Ovary (tissue), 3 donors: Measurements from ENCODE around the gene ALLC.

Experiments used
- POLR2A ChIP-seq: fragments of 450-650 bp; IDR thresholded peaks from one replicate; pipeline ENCODE4 v1.6.1; 2017; ENCODE audit warnings: antibody characterized with exemption, mild to moderate bottlenecking, moderate library complexity
- TF ChIP-seq, protein P1 (sequence below), 3 donors: fragments of 450-650 bp in 2 of 3; fragments of 200-600 bp in 1 of 3; IDR thresholded peaks; one replicate each; pipeline versions ENCODE4 v1.5.1 to v1.8.0; 2016 to 2022; ENCODE audit warnings: antibody characterized with exemption in 3 of 3, mild to moderate bottlenecking in 1 of 3
- donor health status: DM: no; HTN: no; CAD: no.

- TF ChIP-seq, protein P1, sequence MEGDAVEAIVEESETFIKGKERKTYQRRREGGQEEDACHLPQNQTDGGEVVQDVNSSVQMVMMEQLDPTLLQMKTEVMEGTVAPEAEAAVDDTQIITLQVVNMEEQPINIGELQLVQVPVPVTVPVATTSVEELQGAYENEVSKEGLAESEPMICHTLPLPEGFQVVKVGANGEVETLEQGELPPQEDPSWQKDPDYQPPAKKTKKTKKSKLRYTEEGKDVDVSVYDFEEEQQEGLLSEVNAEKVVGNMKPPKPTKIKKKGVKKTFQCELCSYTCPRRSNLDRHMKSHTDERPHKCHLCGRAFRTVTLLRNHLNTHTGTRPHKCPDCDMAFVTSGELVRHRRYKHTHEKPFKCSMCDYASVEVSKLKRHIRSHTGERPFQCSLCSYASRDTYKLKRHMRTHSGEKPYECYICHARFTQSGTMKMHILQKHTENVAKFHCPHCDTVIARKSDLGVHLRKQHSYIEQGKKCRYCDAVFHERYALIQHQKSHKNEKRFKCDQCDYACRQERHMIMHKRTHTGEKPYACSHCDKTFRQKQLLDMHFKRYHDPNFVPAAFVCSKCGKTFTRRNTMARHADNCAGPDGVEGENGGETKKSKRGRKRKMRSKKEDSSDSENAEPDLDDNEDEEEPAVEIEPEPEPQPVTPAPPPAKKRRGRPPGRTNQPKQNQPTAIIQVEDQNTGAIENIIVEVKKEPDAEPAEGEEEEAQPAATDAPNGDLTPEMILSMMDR (IDR thresholded peaks at IDR 0.05) = no peak
- no peak for TF ChIP-seq POLR2A
Observed at GRCh38 chr2:3657881-3658280, at the start of gene ALLC.
